HG03575 (cell line): ENCODE measurements around the gene SERINC1.
A peak's percentile ranks its signal among the peaks of the same experiment; 100 is the strongest.

ENCODE experiments used
- ATAC-seq: cut with Tn5 transposase; IDR thresholded peaks from one replicate; pipeline ENCODE4 v1.9.1; 2021; ENCODE audit not compliant: unreplicated experiment, insufficient number of reproducible peaks, low FRiP score; ENCODE audit errors: extremely low read depth

Gene SERINC1

DNA sequence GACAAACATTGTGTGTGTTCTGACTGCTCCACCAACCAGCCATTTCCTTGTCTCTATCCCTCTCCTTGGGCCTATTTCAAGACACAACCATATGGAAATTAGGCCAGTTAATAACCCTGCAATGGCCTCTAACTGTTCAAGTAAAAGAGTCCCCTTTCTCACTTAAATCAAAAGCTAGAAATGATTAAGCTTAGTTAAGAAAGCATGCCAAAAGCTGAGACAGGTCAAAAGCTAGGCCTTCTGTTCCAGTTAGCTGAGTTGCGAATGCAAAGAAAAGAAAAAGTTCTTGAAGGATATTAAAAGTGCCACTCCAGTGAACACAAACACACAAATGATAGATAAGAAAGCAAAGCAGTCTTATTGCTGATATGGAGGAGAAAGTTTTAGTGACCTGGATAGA lies 22.5 kb downstream of the SERINC1 start:
- ATAC-seq: no peak

- ATAC-seq: no peak
Observed at GRCh38 chr6:122445274-122445673, 26.3 kb downstream of the SERINC1 start.

- no peak for ATAC-seq
Observed at GRCh38 chr6:122438975-122439374, 32.6 kb downstream of the SERINC1 start.

GRCh38 chr6:122432816-122433215 lies 38.8 kb downstream of the SERINC1 start:
- no peak for ATAC-seq

- no peak for ATAC-seq
Observed at GRCh38 chr6:122431780-122432179, 39.8 kb downstream of the SERINC1 start.

DNA sequence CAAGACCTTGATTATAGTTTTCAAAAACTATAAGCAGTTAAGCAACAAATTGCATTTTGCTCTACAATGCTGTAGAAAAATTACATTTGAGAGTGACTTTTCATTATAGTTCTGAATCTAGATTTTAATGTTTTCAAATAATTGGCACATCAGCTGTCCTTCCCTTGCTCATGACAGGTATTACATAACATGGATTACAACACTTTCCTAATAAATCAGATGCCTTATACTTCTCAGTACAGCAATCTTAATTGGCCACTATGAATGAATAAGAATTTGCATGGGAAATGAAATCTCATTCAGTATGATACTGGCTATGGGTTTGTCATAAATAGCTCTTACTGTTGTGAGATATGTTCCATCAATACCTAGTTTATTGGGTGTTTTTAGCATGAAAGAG lies 42.3 kb downstream of the SERINC1 start:
- no peak for ATAC-seq

- ATAC-seq: no peak
Observed at GRCh38 chr6:122428781-122429180, 42.8 kb downstream of the SERINC1 start.

DNA sequence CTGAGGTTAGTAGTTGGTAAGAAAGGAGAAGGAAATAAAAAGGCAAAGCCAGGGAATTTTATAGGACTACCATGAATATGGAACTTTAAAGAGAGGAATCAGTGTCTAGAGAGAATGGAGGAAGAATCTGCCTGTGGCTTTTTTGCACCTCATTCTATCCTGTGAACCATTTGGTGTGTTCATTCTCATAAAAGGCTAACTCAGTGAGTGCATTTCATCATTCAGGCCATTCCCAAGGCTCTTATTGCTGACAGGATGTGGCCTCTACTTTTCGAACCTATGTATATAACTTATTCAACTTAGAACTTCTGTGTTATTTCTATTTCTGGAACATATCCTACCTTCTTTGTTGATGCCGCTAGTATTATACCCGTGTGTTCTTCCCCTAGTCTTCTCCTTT lies 45.0 kb downstream of the SERINC1 start:
- ATAC-seq: no peak

DNA sequence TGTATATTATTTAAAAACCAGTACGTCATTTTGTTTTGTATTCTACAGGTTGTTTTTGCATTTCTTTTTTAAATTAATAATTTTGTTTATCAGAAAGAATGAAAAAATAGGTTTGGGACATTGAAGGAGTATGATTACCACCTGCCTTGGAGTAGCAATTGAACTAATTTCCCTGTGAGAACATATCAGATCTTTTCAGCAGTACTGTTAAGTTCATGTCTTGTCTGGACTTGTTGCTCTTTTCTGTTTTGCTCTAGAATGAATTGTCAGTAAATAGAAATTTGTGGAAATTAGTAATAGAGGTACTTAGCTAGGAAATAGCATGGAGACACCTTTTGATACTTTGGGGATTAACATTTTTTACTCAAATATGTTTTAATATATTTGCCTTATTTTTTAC lies 47.9 kb downstream of the SERINC1 start:
- no peak for ATAC-seq

GRCh38 chr6:122422614-122423267 lies 48.9 kb downstream of the SERINC1 start:
- peak; percentile 88 for ATAC-seq

- no peak for ATAC-seq
Observed at GRCh38 chr6:122422003-122422402, 49.6 kb downstream of the SERINC1 start.

DNA sequence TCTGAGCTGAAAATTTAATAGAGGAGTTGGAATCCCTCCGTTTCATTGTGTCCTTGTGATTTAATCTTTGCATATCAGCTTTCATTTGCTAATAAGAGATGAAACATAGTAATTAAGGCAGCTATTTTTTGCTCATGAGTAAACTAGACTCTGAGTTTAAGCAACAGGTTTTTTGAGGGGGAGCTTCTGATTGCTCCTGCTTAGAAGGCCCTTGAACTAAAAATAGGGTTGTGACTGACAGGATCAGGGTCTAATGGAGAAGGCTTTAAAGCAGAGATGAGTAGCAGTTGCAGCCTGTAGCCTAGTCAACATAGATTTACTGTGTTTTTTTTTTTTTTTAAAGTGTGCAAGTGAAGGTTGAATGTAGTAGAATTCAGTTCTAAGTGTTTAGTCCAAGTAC lies 54.8 kb downstream of the SERINC1 start:
- no peak for ATAC-seq

DNA sequence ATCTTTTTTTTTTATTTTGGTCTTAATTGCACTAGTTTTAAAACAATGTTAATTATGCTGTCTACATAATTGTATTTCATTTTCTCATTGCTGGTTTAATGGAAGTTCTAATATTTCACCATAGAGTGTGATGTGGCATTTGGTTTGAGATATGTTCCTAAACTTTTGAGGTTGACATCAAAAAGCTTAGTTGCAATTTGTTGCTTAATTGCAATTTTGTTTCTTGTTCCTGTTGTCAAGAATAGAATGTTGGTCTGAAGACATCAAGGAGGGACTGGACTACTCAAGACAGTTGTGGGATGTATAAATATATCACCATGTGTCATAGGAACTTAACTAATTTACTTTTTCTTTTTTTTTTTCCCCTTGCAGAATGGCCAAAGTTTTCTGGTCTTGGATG lies 59.6 kb downstream of the SERINC1 start:
- ATAC-seq: no peak

DNA sequence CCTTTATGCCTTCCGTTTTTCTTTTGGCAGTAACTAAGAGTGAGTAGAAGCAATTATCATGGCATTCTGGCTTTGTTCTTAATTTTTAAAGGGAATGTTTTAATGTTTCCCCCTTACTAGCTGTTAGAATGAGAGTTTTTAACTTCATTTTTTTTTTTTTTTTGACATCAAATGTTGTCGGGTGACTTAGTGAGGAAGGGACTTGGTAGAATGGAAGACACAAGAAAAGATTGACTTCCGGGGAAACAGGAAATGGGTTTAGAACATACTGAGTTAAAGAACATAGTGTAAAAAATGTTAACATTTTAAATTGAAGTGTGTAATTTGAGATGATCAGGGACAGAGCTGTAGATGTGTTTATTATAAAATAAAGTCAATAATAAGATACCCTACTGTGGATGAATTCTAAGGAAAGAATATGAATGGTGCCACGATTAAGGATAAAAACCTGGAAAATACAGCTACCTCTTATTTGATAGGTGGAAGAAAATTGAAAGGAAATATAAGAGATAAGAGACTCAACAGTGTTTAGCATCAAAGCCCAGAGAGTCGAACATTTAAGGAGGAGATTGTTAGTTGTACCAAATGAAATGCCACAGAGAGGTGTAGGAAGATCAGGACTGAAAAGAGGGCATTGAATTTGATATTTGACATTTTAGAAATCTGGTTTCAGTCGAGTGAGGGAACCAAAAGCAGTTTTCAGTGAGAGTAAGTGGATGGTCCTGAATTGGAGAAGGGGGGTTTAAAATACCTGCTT lies 62.7 kb downstream of the SERINC1 start:
- no peak for ATAC-seq

DNA sequence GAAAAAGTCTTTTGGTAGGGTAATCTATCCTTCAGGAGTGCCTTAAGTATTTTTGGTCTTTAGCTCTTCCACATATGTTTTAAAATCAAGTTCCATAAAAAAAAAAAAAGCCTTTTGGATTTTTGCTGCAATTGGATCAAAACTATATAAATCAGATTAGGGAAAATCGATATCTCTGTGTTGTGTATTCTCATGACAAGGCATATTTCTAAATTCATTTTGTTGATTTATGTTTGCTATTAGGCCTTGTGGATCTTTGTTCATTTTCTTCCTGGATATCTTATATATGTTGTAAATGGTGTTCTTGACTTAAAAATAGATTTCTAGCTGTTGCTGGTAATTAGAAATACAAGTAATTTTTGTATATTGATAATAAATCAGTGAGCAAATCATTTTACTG lies 63.4 kb downstream of the SERINC1 start:
- ATAC-seq: no peak

DNA sequence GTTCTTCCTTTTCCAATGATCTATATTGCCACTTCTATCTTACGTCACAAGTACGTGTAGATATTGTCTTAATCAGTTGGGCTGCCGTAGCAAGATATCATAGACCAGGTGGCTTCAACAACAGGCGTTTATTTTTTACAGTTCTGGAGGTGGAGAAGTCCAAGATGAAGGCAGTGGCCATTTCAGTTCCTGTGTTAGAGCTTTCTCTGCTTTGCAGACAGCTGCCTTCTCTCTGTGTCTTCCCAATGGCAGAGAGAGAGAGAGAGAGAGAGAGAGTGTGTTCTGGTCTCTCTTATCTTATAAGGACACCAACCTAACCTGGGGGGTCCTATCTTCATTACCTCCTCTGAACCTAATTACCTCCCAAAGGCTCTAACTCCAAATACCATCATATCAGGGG lies 63.9 kb downstream of the SERINC1 start:
- ATAC-seq: no peak

GRCh38 chr6:122406187-122406586 lies 65.4 kb downstream of the SERINC1 start:
- ATAC-seq: no peak

DNA sequence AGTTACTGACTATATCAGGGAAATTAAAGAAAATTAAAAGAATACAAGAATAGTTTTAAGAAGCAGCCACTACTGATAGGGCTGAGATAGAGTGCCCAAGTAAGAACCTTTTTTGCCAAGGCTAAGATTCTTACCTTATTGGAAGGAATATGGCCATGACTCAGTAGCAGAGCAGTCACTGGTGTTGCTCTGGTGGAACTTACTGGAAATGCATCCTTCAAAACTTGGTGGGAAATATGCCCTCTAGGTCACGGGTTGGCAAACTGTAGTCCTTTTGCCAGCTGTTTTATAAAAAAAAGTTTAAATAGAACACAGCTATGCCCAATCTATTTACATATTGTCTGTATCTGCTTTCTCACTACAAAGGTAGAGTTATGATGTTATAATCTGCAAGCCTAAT lies 66.2 kb downstream of the SERINC1 start:
- ATAC-seq: no peak

DNA sequence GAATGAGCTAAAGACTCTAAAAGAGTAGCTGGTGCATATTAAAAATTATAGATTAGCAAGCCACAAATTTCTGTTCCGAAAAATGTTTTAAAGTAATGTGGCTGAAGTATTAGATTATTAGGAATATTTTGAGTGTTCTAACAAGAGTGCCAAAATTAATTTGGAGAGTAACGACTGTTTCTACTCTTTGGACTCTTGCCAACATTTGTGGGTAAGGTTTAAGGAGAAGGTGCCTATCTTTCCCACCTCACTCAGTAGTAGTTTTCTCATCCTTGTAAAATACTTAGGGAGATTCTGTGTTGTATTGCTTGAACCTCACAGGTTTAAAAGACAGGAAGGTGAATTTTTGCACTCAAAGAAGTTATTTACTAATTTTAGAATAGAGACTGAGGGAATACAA lies 67.2 kb downstream of the SERINC1 start:
- ATAC-seq: no peak

- no peak for ATAC-seq
Observed at GRCh38 chr6:122401104-122401503, 70.5 kb downstream of the SERINC1 start.
